ENCODE results near the gene GARIN5A. TPM values are rescaled to one million over a fixed set of nuclear protein-coding genes. Genes with fewer than 3 reads are reported as not detected.

GARIN5A gene
- total and polyA plus RNA-seq, 2 experiments from 2014 or later = 13.3 to 25.0 TPM

GRCh38 chr19:50461066-50461875 is 15.4 kb downstream of the GARIN5A start (continued):
- TF ChIP-seq CTCF (conservative IDR thresholded peaks at IDR 0.05; ENCODE audit: low read depth in 2 of 2) = peak; percentile 76 to 97
- no peak for TF ChIP-seq STAT1 (IDR thresholded peaks at IDR 0.05; ENCODE audit: unreplicated experiment)
- no peak for TF ChIP-seq ZNF114 (CRISPR knock-in tag; IDR thresholded peaks at IDR 0.05)
- no peak for TF ChIP-seq ETS1 (IDR thresholded peaks at IDR 0.05)
- no peak for TF ChIP-seq NANOG (IDR thresholded peaks at IDR 0.05; ENCODE audit: borderline replicate concordance)

GRCh38 chr19:50460161-50460765 is 16.4 kb downstream of the GARIN5A start:
- Mint-ChIP-seq H3K36me3 (ENCODE audit: low read depth) (peaks cover 36% of the 10 kb centered on the region), H3K4me3 (no peak overlapping the region), H3K27me3 (ENCODE audit: insufficient read depth, low read depth, poor library complexity) (peaks cover 14% of the 10 kb centered on the region), H3K9me3 (peaks cover 87% of the 10 kb centered on the region), H3K27ac (no peak overlapping the region), H3K4me1 (no peaks in the 10 kb centered on the region)
- ATAC-seq = no peak
- Histone ChIP-seq H3F3A (replicated peaks; ENCODE audit: low read depth) (no peaks in the 10 kb centered on the region), H3K4me3 (no peak overlapping the region), H3K27me3 (ENCODE audit: insufficient read depth) (no peaks in the 10 kb centered on the region), H3K79me2 (replicated peaks; ENCODE audit: insufficient read depth) (no peaks in the 10 kb centered on the region), H3K36me3 (ENCODE audit: insufficient read depth) (no peaks in the 10 kb centered on the region), H3K4me2 (no peak overlapping the region), H4K20me1 (replicated peaks; ENCODE audit: insufficient read depth) (no peaks in the 10 kb centered on the region), H3K27ac (ENCODE audit: low read depth) (no peak overlapping the region), H2AFZ (no peak overlapping the region; the same call in 1 of the 2 replicates), H3K4me1 (ENCODE audit: insufficient read depth) (no peaks in the 10 kb centered on the region), H3K9me2 (ENCODE audit: insufficient read depth) (0 out of 2 replicates have a peak, but pooled peaks cover 3% of the 10 kb centered on the region)
- peak; percentile 12 to 44; a peak in 2 of 4 replicates for TF ChIP-seq CTCF (conservative IDR thresholded peaks at IDR 0.05; ENCODE audit: low read depth in 2 of 2)
- TF ChIP-seq JUNB (IDR thresholded peaks at IDR 0.05; ENCODE audit: unreplicated experiment) = no peak
- peak; percentile 25 for DNase-seq (ENCODE audit: low spot score)
